ENCODE measurements around the gene COL6A2. TPM values are rescaled to one million over a fixed set of nuclear protein-coding genes. Genes with fewer than 3 reads are reported as not detected.
"Not testable (repeated sequence)": the region's sequence is repeated elsewhere in the genome, so short reads cannot be mapped to it uniquely, and the experiment has no call there.

Gene COL6A2
- total RNA-seq, 1 experiment from 2014 or later = 87.0 TPM

DNA sequence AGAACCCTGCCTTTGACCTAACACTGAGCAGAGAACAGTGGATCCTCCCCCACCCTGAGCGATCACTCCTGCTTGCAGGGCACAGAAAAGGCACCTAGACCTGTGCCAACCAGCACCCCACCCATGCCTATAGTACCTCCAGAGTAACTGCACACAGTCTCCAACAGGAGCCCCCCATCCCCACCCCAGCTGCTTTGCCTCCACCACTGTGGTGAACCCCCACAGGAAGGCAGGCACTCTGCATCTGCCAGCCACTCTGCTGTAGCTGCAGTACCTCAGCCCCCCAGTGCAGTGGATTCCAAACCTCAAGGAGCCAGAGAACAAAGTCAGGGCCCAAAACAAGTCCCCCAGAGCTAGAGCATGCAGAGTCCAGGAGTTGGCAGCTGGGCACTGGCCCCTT lies 75.7 kb downstream of the COL6A2 start:
- H3K4me2 ChIP-seq (ENCODE audit: low read length) = no peak overlapping the region
- DNase-seq (ENCODE audit: low read depth, low spot score) (no peak), ATAC-seq (no peak)
- CTCF ChIA-PET = no interaction called here
- no peak overlapping the region for H2AFZ ChIP-seq (ENCODE audit: low read depth, low read length, poor library complexity, severe bottlenecking)
- BruUV-seq (replicated peaks) = no TSS peak
- no peaks in the 10 kb centered on the region for H3K79me2 ChIP-seq (ENCODE audit: insufficient read depth, low read length)
- peaks cover 35% of the 10 kb centered on the region for H3K27me3 ChIP-seq (ENCODE audit: insufficient read depth, low read length)
- H3K9me2 ChIP-seq (ENCODE audit: insufficient read depth) = no peaks in the 10 kb centered on the region
- no peaks in the 10 kb centered on the region for H3K36me3 ChIP-seq (ENCODE audit: control insufficient read depth in 1 of 2, insufficient read depth in 2 of 2, low read length in 2 of 2)
- H3K4me1 ChIP-seq (ENCODE audit: control insufficient read depth in 1 of 2, insufficient read depth in 2 of 2, low read length in 2 of 2) = no peaks in the 10 kb centered on the region
- POLR2A ChIA-PET = no interaction called here
- no peaks in the 10 kb centered on the region for H4K20me1 ChIP-seq (ENCODE audit: insufficient read depth)
- no peak overlapping the region for H3K4me3 ChIP-seq (replicated peaks in 1 of 2; ENCODE audit: low read depth in 1 of 2, low read length in 2 of 2)
- H3K9ac ChIP-seq (ENCODE audit: low read length) = no peak overlapping the region
- intact Hi-C loops (cut with micrococcal nuclease) = no loop called here
- H3K9me3 ChIP-seq (ENCODE audit: control insufficient read depth in 1 of 2, insufficient read depth in 1 of 2, low read depth in 1 of 2, low read length in 2 of 2) = peaks cover 0 to 5% of the 10 kb centered on the region in 2 experiments; a peak in 1 of 4 replicates
- TF ChIP-seq, protein P1, sequence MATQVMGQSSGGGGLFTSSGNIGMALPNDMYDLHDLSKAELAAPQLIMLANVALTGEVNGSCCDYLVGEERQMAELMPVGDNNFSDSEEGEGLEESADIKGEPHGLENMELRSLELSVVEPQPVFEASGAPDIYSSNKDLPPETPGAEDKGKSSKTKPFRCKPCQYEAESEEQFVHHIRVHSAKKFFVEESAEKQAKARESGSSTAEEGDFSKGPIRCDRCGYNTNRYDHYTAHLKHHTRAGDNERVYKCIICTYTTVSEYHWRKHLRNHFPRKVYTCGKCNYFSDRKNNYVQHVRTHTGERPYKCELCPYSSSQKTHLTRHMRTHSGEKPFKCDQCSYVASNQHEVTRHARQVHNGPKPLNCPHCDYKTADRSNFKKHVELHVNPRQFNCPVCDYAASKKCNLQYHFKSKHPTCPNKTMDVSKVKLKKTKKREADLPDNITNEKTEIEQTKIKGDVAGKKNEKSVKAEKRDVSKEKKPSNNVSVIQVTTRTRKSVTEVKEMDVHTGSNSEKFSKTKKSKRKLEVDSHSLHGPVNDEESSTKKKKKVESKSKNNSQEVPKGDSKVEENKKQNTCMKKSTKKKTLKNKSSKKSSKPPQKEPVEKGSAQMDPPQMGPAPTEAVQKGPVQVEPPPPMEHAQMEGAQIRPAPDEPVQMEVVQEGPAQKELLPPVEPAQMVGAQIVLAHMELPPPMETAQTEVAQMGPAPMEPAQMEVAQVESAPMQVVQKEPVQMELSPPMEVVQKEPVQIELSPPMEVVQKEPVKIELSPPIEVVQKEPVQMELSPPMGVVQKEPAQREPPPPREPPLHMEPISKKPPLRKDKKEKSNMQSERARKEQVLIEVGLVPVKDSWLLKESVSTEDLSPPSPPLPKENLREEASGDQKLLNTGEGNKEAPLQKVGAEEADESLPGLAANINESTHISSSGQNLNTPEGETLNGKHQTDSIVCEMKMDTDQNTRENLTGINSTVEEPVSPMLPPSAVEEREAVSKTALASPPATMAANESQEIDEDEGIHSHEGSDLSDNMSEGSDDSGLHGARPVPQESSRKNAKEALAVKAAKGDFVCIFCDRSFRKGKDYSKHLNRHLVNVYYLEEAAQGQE (IDR thresholded peaks at IDR 0.05; ENCODE audit: low read depth) = no peak
- TF ChIP-seq, protein P2, sequence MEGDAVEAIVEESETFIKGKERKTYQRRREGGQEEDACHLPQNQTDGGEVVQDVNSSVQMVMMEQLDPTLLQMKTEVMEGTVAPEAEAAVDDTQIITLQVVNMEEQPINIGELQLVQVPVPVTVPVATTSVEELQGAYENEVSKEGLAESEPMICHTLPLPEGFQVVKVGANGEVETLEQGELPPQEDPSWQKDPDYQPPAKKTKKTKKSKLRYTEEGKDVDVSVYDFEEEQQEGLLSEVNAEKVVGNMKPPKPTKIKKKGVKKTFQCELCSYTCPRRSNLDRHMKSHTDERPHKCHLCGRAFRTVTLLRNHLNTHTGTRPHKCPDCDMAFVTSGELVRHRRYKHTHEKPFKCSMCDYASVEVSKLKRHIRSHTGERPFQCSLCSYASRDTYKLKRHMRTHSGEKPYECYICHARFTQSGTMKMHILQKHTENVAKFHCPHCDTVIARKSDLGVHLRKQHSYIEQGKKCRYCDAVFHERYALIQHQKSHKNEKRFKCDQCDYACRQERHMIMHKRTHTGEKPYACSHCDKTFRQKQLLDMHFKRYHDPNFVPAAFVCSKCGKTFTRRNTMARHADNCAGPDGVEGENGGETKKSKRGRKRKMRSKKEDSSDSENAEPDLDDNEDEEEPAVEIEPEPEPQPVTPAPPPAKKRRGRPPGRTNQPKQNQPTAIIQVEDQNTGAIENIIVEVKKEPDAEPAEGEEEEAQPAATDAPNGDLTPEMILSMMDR (IDR thresholded peaks at IDR 0.05 in 2 of 3, conservative IDR thresholded peaks at IDR 0.05 in 1 of 3; ENCODE audit: borderline replicate concordance in 1 of 3, insufficient read depth in 1 of 3, low read depth in 2 of 3, low read length in 2 of 3) = no peak
- TF ChIP-seq ZNF274 (IDR thresholded peaks at IDR 0.05; ENCODE audit: low read depth, low read length) (no peak), ZFX (IDR thresholded peaks at IDR 0.05) (no peak), EZH2 (IDR thresholded peaks at IDR 0.05) (no peak), RAD21 (IDR thresholded peaks at IDR 0.05; ENCODE audit: low read depth) (no peak)
- no peak overlapping the region for H3K27ac ChIP-seq (ENCODE audit: low read depth, low read length)
- RAD21 ChIA-PET (ENCODE audit: low non-redundant PET in 1 of 2, low total read pairs in 2 of 2, uncharacterized antibody in 2 of 2, unreplicated experiment in 2 of 2) = no interaction called here

DNA sequence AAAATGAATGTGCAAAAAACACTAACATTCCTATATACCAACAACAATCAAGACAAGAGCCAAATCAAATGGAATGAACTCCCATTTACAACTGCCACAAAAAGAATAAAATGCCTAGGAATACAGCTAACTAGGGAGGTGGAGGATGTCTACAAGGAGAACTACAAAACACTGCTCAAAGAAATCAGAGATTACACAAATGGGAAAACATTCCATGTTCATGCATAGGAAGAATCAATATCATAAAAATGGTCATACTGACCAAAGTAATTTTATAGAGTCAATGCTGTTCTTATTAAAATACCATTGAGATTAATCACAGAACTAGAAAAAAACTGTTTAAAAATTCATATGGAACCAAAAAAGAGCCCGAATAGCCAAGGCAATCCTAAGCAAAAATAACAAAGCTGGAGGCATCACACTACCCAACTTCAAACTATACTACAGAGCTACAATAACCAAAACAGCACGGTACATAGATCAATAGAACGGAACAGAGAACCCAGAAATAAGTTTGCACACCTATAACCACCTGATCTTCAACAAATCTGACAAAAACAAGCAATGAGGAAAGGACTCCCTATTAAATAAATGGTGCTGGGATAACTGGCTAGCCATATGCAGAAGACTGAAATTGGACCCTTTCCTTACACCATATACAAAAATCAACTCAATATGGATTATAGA lies 78.7 kb downstream of the COL6A2 start:
- ATAC-seq; POLR2A ChIA-PET; H3K4me2 ChIP-seq (ENCODE audit: low read length); H2AFZ ChIP-seq (ENCODE audit: low read depth, low read length, poor library complexity, severe bottlenecking); H3K27ac ChIP-seq (ENCODE audit: low read depth, low read length); H3K4me3 ChIP-seq (replicated peaks in 1 of 2; ENCODE audit: low read depth in 1 of 2, low read length in 2 of 2); H3K9ac ChIP-seq (ENCODE audit: low read length); H3K79me2 ChIP-seq (ENCODE audit: insufficient read depth, low read length); DNase-seq (ENCODE audit: low read depth, low spot score); H3K9me3 ChIP-seq (ENCODE audit: control insufficient read depth in 1 of 2, insufficient read depth in 1 of 2, low read depth in 1 of 2, low read length in 2 of 2); CTCF ChIA-PET; H3K9me2 ChIP-seq (ENCODE audit: insufficient read depth); BruUV-seq (replicated peaks); intact Hi-C loops (cut with micrococcal nuclease); H3K36me3 ChIP-seq (ENCODE audit: control insufficient read depth in 1 of 2, insufficient read depth in 2 of 2, low read length in 2 of 2); RAD21 ChIA-PET (ENCODE audit: low non-redundant PET in 1 of 2, low total read pairs in 2 of 2, uncharacterized antibody in 2 of 2, unreplicated experiment in 2 of 2); H3K4me1 ChIP-seq (ENCODE audit: control insufficient read depth in 1 of 2, insufficient read depth in 2 of 2, low read length in 2 of 2); H4K20me1 ChIP-seq (ENCODE audit: insufficient read depth): not testable (repeated sequence)
- H3K27me3 ChIP-seq (ENCODE audit: insufficient read depth, low read length) = peaks cover 32% of the 10 kb centered on the region

Measured in HCT116 (cell line).